Suprapubic skin (tissue), 4 donors: Measurements from ENCODE around the gene SOX13.
A peak's percentile ranks its signal among the peaks of the same experiment; 100 is the strongest.

Experiments
- EP300 ChIP-seq: sonication (generic); formaldehyde crosslinking; IDR thresholded peaks from one replicate; pipeline ENCODE4 v1.6.1; 2017; ENCODE audit warnings: antibody characterized with exemption
- POLR2A ChIP-seq, 2 donors: fragments of 450-650 bp; IDR thresholded peaks; one replicate each; pipeline ENCODE4 v1.6.1; 2017; ENCODE audit warnings: antibody characterized with exemption in 2 of 2, mild to moderate bottlenecking in 2 of 2, moderate library complexity in 2 of 2
- POLR2AphosphoS5 ChIP-seq, 3 donors: sonication (generic); formaldehyde crosslinking; IDR thresholded peaks; one replicate each; pipeline ENCODE4 v1.6.1; 2017; ENCODE audit warnings: antibody characterized with exemption in 3 of 3
- TF ChIP-seq, protein P1 (sequence below), 2 donors: fragments of 200-600 bp in 1 of 2; fragments of 450-650 bp in 1 of 2; sonication (generic) in 1 of 2; IDR thresholded peaks; one replicate each; pipeline ENCODE4 v1.5.1; 2016 to 2019; ENCODE audit warnings: antibody characterized with exemption in 2 of 2, mild to moderate bottlenecking in 1 of 2, moderate library complexity in 1 of 2

DNA sequence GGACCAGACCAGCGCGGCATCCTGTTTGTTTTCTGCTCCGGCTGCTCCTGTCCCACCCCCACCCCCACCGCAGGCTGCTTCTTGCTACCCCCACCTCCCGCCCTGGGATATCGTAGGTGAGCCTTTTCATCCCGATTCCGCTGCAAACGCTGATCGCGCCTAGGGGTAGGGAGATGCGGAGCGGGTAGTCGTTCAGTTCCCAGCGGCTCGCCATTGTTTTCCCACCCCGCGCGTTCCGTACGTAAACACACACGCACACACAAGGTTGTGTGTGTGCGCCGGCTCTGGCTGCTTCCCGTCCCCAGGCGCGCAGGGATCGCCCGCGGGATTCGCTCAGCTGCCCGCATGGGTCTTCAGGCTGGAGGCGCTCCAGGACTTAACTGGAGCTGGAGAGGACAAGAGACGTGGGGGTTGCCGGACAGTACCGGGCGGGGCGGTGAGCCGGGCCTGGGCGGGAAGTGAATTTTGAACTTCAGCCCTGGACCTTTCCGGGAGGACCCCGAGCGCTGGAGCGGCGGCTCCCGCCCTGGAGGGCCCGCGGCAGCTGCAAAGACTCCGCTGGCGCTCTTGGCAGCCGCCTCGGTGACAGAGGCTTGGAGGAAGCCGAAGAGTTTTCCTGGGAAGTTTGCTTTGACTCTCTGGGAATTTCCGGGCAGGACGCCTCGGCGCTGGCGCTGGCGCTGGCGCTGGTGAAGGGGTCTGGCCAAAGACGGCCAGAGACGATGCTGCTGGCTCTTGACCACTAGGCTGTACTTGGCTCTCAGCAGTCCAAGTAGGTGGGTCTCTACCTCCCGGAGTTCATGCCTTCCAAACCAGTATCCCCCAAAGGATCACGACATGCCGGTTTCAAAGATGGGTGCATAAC is 1.6 kb downstream of the SOX13 start:
- TF ChIP-seq, protein P1, sequence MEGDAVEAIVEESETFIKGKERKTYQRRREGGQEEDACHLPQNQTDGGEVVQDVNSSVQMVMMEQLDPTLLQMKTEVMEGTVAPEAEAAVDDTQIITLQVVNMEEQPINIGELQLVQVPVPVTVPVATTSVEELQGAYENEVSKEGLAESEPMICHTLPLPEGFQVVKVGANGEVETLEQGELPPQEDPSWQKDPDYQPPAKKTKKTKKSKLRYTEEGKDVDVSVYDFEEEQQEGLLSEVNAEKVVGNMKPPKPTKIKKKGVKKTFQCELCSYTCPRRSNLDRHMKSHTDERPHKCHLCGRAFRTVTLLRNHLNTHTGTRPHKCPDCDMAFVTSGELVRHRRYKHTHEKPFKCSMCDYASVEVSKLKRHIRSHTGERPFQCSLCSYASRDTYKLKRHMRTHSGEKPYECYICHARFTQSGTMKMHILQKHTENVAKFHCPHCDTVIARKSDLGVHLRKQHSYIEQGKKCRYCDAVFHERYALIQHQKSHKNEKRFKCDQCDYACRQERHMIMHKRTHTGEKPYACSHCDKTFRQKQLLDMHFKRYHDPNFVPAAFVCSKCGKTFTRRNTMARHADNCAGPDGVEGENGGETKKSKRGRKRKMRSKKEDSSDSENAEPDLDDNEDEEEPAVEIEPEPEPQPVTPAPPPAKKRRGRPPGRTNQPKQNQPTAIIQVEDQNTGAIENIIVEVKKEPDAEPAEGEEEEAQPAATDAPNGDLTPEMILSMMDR (IDR thresholded peaks at IDR 0.05), result no peak
- TF ChIP-seq POLR2A (IDR thresholded peaks at IDR 0.05) (no peak), POLR2AphosphoS5 (IDR thresholded peaks at IDR 0.05) (peak in 2 of 3 donors; percentile 13 to 28), EP300 (no peak)
